LoVo (cell line): ENCODE data around the gene TRMT1.
A peak's percentile ranks its signal among the peaks of the same experiment; 100 is the strongest.

Experiments
- DNase-seq: peaks from one replicate; pipeline ENCODE4 v3.0.0-alpha.2; 2016; ENCODE audit warnings: low spot score

The TRMT1 gene

GRCh38 chr19:13122980-13123957, 6.7 kb upstream of the TRMT1 start:
- no peak for DNase-seq

- no peak for DNase-seq
These were observed 5.8 kb upstream of the TRMT1 start for GRCh38 chr19:13122275-13122878.

DNA sequence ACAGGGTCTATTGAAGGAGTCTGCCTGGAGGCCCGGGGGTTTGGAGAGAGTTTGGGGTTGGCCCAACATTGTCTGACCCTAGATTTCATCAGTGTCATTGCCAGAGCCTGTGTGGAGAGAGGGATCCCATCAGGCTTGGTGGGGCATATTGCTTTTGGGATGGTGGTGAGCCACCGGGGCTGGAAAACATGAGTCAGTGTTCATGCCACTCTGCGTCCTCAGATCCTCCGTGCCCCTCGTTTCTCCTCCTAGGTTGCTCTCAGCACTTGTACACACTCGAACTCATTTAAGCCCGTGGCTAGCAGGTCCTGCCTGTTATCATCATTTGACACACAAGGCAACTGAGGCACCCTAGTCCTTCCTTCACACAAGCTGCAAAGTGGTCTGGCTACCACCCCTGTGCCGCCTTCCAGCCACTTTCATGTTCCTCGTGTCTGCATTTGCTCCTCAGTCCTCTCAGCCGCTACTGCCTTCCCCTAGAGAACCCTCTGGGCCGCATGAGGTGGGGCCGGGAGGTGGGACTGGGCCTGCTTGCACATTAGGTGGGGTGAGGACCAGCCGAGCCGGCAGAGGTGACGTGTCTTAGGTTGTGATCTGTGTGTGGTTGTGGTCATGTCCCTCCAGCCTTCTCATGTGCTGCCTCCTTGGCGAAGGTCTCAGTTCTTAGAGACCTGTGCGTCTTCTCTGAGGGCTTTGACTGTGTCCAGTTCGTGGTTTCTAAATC, 5.2 kb upstream of the TRMT1 start:
- DNase-seq: no peak

DNA sequence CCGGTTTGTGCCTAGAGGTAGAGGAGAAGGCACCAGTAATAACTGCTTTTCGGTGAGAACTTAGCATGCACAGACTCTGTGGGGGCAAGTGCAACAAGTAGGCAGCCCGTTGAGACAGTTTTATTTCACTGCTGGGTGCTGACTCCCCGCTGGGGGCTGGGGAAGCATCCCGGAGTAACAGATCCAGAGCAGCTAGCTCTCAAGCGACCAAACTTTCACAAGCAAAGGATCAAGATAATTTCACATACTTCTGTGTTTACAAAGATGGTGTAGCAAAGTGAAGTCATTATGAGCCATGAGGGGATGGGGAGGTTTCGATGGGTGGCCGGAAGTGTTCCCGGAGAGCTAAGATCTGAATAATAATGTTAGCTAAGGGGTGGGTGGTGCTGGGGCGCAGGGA, 4.3 kb upstream of the TRMT1 start:
- no peak for DNase-seq

DNA sequence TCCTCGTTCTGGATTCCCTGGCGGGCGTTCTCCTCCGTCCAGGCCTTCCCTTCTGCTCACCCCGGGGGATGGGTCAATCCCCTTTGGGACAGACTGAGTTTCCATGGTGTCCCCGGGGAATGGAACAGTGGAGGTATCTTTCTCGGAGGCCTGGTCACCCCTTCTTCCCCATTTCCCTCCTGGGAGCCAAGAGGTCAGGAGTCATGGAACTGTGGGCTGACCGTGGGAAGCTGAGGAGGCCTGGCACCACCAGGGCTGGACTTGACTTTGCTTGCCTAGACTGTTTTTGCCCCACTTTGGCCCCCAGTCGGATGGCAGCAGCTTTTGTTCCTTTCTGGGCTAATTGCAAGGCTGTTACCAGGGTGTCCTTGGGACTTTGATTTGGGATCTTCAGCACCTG, 3.5 kb upstream of the TRMT1 start:
- DNase-seq: no peak

DNA sequence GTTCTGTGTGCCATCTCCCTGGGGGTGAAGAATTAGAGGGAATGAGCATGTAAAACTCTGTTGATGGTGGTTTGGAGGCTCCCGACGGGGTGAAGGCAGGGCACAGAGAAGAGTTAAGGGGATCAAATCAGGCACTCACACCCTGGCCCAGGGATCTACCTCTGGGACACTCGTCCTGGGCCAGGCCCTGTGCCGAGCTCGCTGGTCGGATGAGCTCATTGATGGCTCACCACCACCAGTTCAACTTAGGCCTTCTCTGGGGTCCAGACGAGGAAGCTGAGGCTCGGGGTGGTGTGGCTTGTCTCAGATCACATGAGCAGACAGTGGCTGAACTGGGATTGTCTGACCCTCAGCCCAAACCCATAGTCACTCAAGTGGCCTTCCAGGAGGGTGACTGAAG, 3.1 kb upstream of the TRMT1 start:
- no peak for DNase-seq

GRCh38 chr19:13118424-13119193, 2.1 kb upstream of the TRMT1 start:
- DNase-seq: peak; percentile 15

- peak; percentile 94 for DNase-seq
These were observed 1.4 kb upstream of the TRMT1 start, which contains the start of gene NACC1 for GRCh38 chr19:13117772-13118423. TSS of gene NACC1 (plus strand) at chr19:13118264. CDS start at chr19:13135208, 16,944 bp downstream.

- DNase-seq: no peak
These were observed 734 bp upstream of the TRMT1 start for GRCh38 chr19:13117176-13117771.

DNA sequence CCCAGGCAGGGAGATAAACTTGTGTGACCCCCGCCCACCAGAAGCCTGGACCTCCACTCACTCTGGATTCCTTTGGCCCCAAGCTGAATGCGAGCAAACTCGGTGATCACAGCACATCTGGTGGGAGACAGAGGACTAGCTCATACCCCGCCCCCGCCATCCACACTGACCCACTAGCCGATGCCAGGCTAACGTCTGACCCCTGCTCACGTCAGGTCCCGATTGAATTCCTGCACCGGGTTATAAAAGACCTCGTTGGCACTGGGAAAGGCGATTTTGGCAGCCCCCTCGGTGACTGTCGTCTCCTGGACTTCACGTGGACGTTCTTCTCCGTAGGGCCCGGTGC, 631 bp downstream of the TRMT1 start:
- DNase-seq: no peak

GRCh38 chr19:13112555-13112954, 4.0 kb downstream of the TRMT1 start:
- no peak for DNase-seq

- DNase-seq: no peak
These were observed 6.4 kb downstream of the TRMT1 start for GRCh38 chr19:13110099-13110610.

DNA sequence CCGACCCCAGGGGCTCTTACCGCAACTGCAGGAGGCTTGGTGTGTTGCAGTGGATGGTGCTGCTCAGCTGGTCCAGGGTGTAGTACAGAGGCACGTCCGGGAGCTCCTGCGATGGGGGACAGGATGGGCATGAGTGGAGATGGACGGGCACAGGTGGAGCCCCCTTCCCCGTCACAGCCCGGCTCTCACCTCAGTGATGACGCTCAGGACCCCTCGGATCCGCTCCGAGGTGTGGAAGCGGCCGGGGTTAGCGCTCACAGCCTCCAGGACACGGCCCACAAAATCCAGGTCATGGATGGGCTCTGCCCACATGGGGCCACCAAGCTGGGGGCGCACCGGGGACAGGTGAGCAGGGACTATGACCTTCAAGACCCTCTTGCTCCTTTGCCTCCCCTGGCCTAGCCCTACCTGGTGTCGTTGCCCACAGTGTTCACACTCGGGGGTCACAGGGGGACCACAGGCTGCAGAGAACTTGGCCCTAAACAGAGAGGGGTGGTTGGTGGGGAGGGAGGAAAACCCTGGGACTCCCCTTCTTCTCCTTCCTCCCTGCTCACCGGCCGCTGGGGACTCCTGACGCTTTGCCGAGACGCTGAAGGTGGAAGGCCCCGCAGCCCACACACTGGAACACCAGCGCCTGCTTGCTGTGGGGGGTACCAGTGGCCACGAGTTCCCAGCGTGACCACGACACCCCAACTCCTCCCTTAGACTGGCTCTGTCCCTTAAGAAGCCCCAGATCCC, 7.0 kb downstream of the TRMT1 start:
- no peak for DNase-seq

- no peak for DNase-seq
These were observed 11.5 kb downstream of the TRMT1 start for GRCh38 chr19:13104848-13105711.

- DNase-seq: no peak
These were observed 12.1 kb downstream of the TRMT1 start for GRCh38 chr19:13104360-13104847.

- DNase-seq: no peak
These were observed 12.8 kb downstream of the TRMT1 start for GRCh38 chr19:13103581-13104359.

DNA sequence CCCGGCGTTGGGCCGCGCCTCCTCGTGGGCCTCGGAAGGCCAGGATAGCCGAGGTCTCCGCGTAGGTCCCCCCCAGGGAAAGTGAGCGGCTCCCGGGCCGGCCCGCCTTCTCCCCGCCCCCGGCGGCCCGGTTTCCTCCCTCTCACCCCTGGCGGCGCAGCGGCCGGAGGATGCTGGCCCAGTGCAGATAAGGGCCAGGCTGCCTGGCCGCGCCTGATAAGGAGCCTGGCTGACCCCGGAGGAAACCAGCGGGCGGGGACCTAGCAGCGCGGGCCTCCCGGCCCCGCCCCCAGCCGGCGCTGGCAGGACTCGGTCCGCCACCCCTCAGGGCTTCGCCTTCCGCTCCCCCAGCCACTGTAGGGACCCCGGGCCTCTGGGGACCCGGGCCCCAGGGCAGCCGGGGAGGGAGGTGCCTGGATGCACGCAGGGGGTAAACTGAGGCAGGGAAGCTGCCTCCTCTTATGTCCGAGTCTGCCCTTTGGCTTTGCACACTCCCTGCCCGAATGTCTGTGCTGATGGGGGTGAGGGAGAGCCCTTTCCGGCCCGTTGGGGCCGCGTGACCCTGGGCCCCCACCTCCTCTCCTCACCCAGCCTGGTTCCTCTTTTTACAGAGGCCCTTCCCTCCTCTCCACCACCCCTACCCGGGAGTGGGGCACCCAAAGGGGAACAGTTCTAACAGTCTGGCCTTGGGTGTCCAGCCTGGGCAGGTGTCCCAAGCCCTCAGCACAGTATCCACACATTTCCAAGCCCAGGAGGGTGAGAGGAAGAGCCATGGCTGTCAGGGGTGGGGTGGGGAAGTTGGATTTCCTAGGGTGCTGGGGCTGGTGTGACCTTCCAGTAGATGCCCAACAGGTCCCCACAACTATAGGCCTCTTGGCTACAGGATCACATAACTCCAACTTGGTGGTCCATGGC, 13.6 kb downstream of the TRMT1 start, which contains the start of gene LYL1:
Gene LYL1 (minus strand): TSS at position 193 of the 915 bp plus-strand sequence. CDS start 1,687 bp downstream, outside the sequence.
- no peak for DNase-seq
